Activated T-helper 9 cell treated with anti-CD3 and anti-CD28 coated beads, Interleukin-2, amount 50 U/mL, for 16 hours (primary cell): ENCODE measurements around the gene ITPR1.
"Not testable (repeated sequence)": the region's sequence is repeated elsewhere in the genome, so short reads cannot be mapped to it uniquely, and the experiment has no call there.

Source experiments
- DNase-seq: peaks from one replicate; pipeline ENCODE4 v3.0.0-alpha.2; 2020; ENCODE audit warnings: low read depth

The ITPR1 gene

GRCh38 chr3:4571690-4572334 is 78.7 kb downstream of the ITPR1 start:
- no peak for DNase-seq

- no peak for DNase-seq
These were observed 80.0 kb downstream of the ITPR1 start for GRCh38 chr3:4573153-4573552.

GRCh38 chr3:4574426-4574965 is 81.3 kb downstream of the ITPR1 start:
- DNase-seq, result no peak

GRCh38 chr3:4575381-4575780 is 82.2 kb downstream of the ITPR1 start:
- DNase-seq, result no peak

GRCh38 chr3:4577721-4578120 is 84.6 kb downstream of the ITPR1 start:
- no peak for DNase-seq

- no peak for DNase-seq
These were observed 87.4 kb downstream of the ITPR1 start for GRCh38 chr3:4580346-4581123.

- DNase-seq, result no peak
These were observed 87.9 kb downstream of the ITPR1 start for GRCh38 chr3:4581124-4581424.

- no peak for DNase-seq
These were observed 88.3 kb downstream of the ITPR1 start for GRCh38 chr3:4581498-4581897.

- no peak for DNase-seq
These were observed 88.9 kb downstream of the ITPR1 start for GRCh38 chr3:4581920-4582611.

GRCh38 chr3:4582624-4583023 is 89.5 kb downstream of the ITPR1 start:
- no peak for DNase-seq

- no peak for DNase-seq
These were observed 90.3 kb downstream of the ITPR1 start for GRCh38 chr3:4583416-4583815.

- DNase-seq, result no peak
These were observed 91.5 kb downstream of the ITPR1 start for GRCh38 chr3:4584456-4585249.

GRCh38 chr3:4586381-4586780 is 93.2 kb downstream of the ITPR1 start:
- no peak for DNase-seq

- no peak for DNase-seq
These were observed 94.1 kb downstream of the ITPR1 start for GRCh38 chr3:4587061-4587837.

GRCh38 chr3:4587838-4588105 is 94.6 kb downstream of the ITPR1 start:
- no peak for DNase-seq

- DNase-seq, result no peak
These were observed 95.3 kb downstream of the ITPR1 start for GRCh38 chr3:4588466-4588865.

GRCh38 chr3:4589475-4590097 is 96.4 kb downstream of the ITPR1 start:
- no peak for DNase-seq

- not testable (repeated sequence) for DNase-seq
These were observed 97.7 kb downstream of the ITPR1 start for GRCh38 chr3:4590849-4591248.

- DNase-seq, result no peak
These were observed 98.5 kb downstream of the ITPR1 start for GRCh38 chr3:4591669-4592068.

GRCh38 chr3:4593014-4593413 is 99.9 kb downstream of the ITPR1 start:
- DNase-seq, result no peak

GRCh38 chr3:4595710-4596113 is 102.6 kb downstream of the ITPR1 start:
- DNase-seq, result no peak
